ENCODE measurements around the gene CTU2. TPM values are rescaled to one million over a fixed set of nuclear protein-coding genes. Genes with fewer than 3 reads are reported as not detected.
A peak's percentile ranks its signal among the peaks of the same experiment; 100 is the strongest.

Gene CTU2
- total RNA-seq, 1 donor from 2014 or later: 22.7 TPM

- DNase-seq: no peak
- intact Hi-C loops (cut with micrococcal nuclease): no loop called here
These were observed 29.8 kb downstream of the CTU2 start for GRCh38 chr16:88736088-88736487.

GRCh38 chr16:88736496-88736895, 30.2 kb downstream of the CTU2 start:
- intact Hi-C loops (cut with micrococcal nuclease): no loop called here
- no peak for DNase-seq
- ATAC-seq: no peak

More at GRCh38 chr16:88736088-88736487, 29.8 kb downstream of the CTU2 start:
- no peak for ATAC-seq

- peak; percentile 87 for ATAC-seq
- intact Hi-C loops (cut with micrococcal nuclease): no loop called here
- peak; percentile 86 for DNase-seq
These were observed 31.2 kb downstream of the CTU2 start for GRCh38 chr16:88737298-88738150.

- no peak for ATAC-seq
- DNase-seq: no peak
- intact Hi-C loops (cut with micrococcal nuclease): no loop called here
These were observed 32.1 kb downstream of the CTU2 start for GRCh38 chr16:88738151-88739084.

GRCh38 chr16:88739139-88739976, 33.1 kb downstream of the CTU2 start:
- DNase-seq: no peak
- intact Hi-C loops (cut with micrococcal nuclease): no loop called here
- ATAC-seq: no peak

GRCh38 chr16:88739977-88740726, 33.8 kb downstream of the CTU2 start:
- intact Hi-C loops (cut with micrococcal nuclease): no loop called here
- DNase-seq (no peak), ATAC-seq (no peak)

GRCh38 chr16:88740727-88741055, 34.4 kb downstream of the CTU2 start:
- intact Hi-C loops (cut with micrococcal nuclease): no loop called here
- ATAC-seq: no peak
- DNase-seq: no peak

- no peak for DNase-seq
- no peak for ATAC-seq
- intact Hi-C loops (cut with micrococcal nuclease): no loop called here
These were observed 35.1 kb downstream of the CTU2 start for GRCh38 chr16:88741368-88741767.

- intact Hi-C loops (cut with micrococcal nuclease): no loop called here
- ATAC-seq: no peak
- no peak for DNase-seq
These were observed 36.7 kb downstream of the CTU2 start for GRCh38 chr16:88742896-88743605.

GRCh38 chr16:88743693-88744576, 37.6 kb downstream of the CTU2 start:
- peak; percentile 90 for DNase-seq
- intact Hi-C loops (cut with micrococcal nuclease): no loop called here
- peak; percentile 75 for ATAC-seq

- peak; percentile 49 for ATAC-seq
- DNase-seq: no peak
- intact Hi-C loops (cut with micrococcal nuclease): no loop called here
These were observed 38.5 kb downstream of the CTU2 start for GRCh38 chr16:88744577-88745521.

- peak; percentile 10 for ATAC-seq
- intact Hi-C loops (cut with micrococcal nuclease): no loop called here
- no peak for DNase-seq
These were observed 40.2 kb downstream of the CTU2 start for GRCh38 chr16:88746506-88746905.

GRCh38 chr16:88747588-88748301, 41.4 kb downstream of the CTU2 start:
- no peak for ATAC-seq
- intact Hi-C loops (cut with micrococcal nuclease): no loop called here
- no peak for DNase-seq

- intact Hi-C loops (cut with micrococcal nuclease): no loop called here
- ATAC-seq (no peak), DNase-seq (no peak)
These were observed 42.1 kb downstream of the CTU2 start for GRCh38 chr16:88748364-88748763.

- ATAC-seq (no peak), DNase-seq (no peak)
- intact Hi-C loops (cut with micrococcal nuclease): no loop called here
These were observed 43.1 kb downstream of the CTU2 start for GRCh38 chr16:88749358-88749757.
